Right lobe of liver (tissue), 4 donors: ENCODE data around the gene ZBTB17.

Source experiments
- POLR2A ChIP-seq: fragments of 450-650 bp; IDR thresholded peaks from one replicate; pipeline ENCODE4 v1.6.1; 2017; ENCODE audit warnings: antibody characterized with exemption, mild to moderate bottlenecking
- TF ChIP-seq, protein P1 (sequence below), 4 donors: fragments of 200-600 bp in 3 of 4; fragments of 450-650 bp in 1 of 4; IDR thresholded peaks; one replicate each; pipeline versions ENCODE4 v1.5.1 to v1.8.0; 2016 to 2022; ENCODE audit warnings: antibody characterized with exemption in 4 of 4, mild to moderate bottlenecking in 2 of 4
- donor health status: DM: no; HTN: no; CAD: no.
- donor health status: DM: no; HTN: no; CAD: no.
- donor health status: DM: no; HTN: yes; CAD: no.

DNA sequence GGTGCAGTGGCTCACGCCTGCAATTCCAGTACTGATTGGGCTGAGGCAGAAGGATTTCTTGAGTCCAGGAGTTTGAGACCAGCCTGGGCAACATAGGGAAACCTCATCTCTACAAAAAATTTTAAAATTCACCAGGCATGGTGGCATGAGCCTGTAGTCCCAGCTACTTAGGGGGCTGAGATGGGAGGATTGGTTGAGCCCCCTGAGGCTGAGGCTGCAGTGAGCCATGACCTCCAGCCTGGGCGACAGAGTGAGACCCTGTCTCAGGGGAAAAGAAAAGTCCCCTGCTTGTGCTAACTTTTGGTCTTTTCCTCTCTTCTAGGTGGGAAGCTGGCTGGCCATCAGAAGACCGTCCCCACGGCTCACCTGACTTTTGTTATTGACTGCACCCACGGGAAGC, 29.7 kb upstream of the ZBTB17 start:
- TF ChIP-seq, protein P1, sequence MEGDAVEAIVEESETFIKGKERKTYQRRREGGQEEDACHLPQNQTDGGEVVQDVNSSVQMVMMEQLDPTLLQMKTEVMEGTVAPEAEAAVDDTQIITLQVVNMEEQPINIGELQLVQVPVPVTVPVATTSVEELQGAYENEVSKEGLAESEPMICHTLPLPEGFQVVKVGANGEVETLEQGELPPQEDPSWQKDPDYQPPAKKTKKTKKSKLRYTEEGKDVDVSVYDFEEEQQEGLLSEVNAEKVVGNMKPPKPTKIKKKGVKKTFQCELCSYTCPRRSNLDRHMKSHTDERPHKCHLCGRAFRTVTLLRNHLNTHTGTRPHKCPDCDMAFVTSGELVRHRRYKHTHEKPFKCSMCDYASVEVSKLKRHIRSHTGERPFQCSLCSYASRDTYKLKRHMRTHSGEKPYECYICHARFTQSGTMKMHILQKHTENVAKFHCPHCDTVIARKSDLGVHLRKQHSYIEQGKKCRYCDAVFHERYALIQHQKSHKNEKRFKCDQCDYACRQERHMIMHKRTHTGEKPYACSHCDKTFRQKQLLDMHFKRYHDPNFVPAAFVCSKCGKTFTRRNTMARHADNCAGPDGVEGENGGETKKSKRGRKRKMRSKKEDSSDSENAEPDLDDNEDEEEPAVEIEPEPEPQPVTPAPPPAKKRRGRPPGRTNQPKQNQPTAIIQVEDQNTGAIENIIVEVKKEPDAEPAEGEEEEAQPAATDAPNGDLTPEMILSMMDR (IDR thresholded peaks at IDR 0.05): no peak
- TF ChIP-seq POLR2A: no peak
